ENCODE data around the gene HOXA1.

The HOXA1 gene

GRCh38 chr7:27129729-27130539 lies 34.1 kb upstream of the HOXA1 start (continued):
- TF ChIP-seq ZNF366 (tag by site-specific recombination; conservative IDR thresholded peaks at IDR 0.05) (peak; percentile 9), ZFP3 (tag by site-specific recombination; IDR thresholded peaks at IDR 0.05; ENCODE audit: low read depth) (no peak), ZNF394 (tag by site-specific recombination; IDR thresholded peaks at IDR 0.05; ENCODE audit: borderline replicate concordance) (no peak), ZNF335 (tag by site-specific recombination; conservative IDR thresholded peaks at IDR 0.05) (peak; percentile 84), ZNF423 (tag by site-specific recombination; IDR thresholded peaks at IDR 0.05) (peak; percentile 74), ZBTB8A (tag by site-specific recombination; IDR thresholded peaks at IDR 0.05) (peak; percentile 94), ZNF549 (tag by site-specific recombination; IDR thresholded peaks at IDR 0.05) (no peak), ZNF48 (tag by site-specific recombination; IDR thresholded peaks at IDR 0.05) (no peak), GFI1B (tag by site-specific recombination; IDR thresholded peaks at IDR 0.05) (0 out of 2 replicates have a peak, but pooled peaks have one; percentile 20), ZNF660 (tag by site-specific recombination; IDR thresholded peaks at IDR 0.05) (peak; percentile 51; the same call in 1 of the 2 replicates), ZNF211 (tag by site-specific recombination; IDR thresholded peaks at IDR 0.05; ENCODE audit: low read depth) (no peak), ZNF76 (tag by site-specific recombination; IDR thresholded peaks at IDR 0.05; ENCODE audit: borderline replicate concordance, low read depth) (peak; percentile 80), IKZF3 (tag by site-specific recombination; IDR thresholded peaks at IDR 0.05) (peak; percentile 78), OSR2 (tag by site-specific recombination; IDR thresholded peaks at IDR 0.05) (peak; percentile 66), ZNF341 (tag by site-specific recombination; IDR thresholded peaks at IDR 0.05; ENCODE audit: low read depth) (peak; percentile 47), ZNF280C (tag by site-specific recombination; IDR thresholded peaks at IDR 0.05) (no peak), KLF7 (tag by site-specific recombination; IDR thresholded peaks at IDR 0.05; ENCODE audit: borderline replicate concordance) (0 out of 2 replicates have a peak, but pooled peaks have one; percentile 49), ZNF596 (tag by site-specific recombination; IDR thresholded peaks at IDR 0.05) (0 out of 2 replicates have a peak, but pooled peaks have one; percentile 20), ZNF138 (tag by site-specific recombination; IDR thresholded peaks at IDR 0.05; ENCODE audit: borderline replicate concordance) (no peak), ZNF18 (tag by site-specific recombination; IDR thresholded peaks at IDR 0.05) (peak; percentile 47; the same call in 1 of the 2 replicates), HOXA7 (CRISPR knock-in tag; IDR thresholded peaks at IDR 0.05; ENCODE audit: borderline replicate concordance) (no peak), KLF16 (tag by site-specific recombination; IDR thresholded peaks at IDR 0.05) (0 out of 2 replicates have a peak, but pooled peaks have one; percentile 49), ZNF692 (tag by site-specific recombination; IDR thresholded peaks at IDR 0.05) (0 out of 2 replicates have a peak, but pooled peaks have one; percentile 48), GLIS1 (tag by site-specific recombination; IDR thresholded peaks at IDR 0.05) (peak; percentile 55; the same call in 1 of the 2 replicates), ZXDB (tag by site-specific recombination; IDR thresholded peaks at IDR 0.05) (peak; percentile 78), GLI2 (tag by site-specific recombination; IDR thresholded peaks at IDR 0.05; ENCODE audit: borderline replicate concordance, low read depth) (peak; percentile 57; the same call in 1 of the 2 replicates), WT1 (tag by site-specific recombination; IDR thresholded peaks at IDR 0.05) (peak; percentile 62; the same call in 1 of the 2 replicates), ZSCAN30 (tag by site-specific recombination; IDR thresholded peaks at IDR 0.05) (peak; percentile 87)
- TF ChIP-seq, protein P1, sequence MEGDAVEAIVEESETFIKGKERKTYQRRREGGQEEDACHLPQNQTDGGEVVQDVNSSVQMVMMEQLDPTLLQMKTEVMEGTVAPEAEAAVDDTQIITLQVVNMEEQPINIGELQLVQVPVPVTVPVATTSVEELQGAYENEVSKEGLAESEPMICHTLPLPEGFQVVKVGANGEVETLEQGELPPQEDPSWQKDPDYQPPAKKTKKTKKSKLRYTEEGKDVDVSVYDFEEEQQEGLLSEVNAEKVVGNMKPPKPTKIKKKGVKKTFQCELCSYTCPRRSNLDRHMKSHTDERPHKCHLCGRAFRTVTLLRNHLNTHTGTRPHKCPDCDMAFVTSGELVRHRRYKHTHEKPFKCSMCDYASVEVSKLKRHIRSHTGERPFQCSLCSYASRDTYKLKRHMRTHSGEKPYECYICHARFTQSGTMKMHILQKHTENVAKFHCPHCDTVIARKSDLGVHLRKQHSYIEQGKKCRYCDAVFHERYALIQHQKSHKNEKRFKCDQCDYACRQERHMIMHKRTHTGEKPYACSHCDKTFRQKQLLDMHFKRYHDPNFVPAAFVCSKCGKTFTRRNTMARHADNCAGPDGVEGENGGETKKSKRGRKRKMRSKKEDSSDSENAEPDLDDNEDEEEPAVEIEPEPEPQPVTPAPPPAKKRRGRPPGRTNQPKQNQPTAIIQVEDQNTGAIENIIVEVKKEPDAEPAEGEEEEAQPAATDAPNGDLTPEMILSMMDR (tag by site-specific recombination; IDR thresholded peaks at IDR 0.05) = 0 out of 2 replicates have a peak, but pooled peaks have one; percentile 49
- TF ChIP-seq, protein P2, sequence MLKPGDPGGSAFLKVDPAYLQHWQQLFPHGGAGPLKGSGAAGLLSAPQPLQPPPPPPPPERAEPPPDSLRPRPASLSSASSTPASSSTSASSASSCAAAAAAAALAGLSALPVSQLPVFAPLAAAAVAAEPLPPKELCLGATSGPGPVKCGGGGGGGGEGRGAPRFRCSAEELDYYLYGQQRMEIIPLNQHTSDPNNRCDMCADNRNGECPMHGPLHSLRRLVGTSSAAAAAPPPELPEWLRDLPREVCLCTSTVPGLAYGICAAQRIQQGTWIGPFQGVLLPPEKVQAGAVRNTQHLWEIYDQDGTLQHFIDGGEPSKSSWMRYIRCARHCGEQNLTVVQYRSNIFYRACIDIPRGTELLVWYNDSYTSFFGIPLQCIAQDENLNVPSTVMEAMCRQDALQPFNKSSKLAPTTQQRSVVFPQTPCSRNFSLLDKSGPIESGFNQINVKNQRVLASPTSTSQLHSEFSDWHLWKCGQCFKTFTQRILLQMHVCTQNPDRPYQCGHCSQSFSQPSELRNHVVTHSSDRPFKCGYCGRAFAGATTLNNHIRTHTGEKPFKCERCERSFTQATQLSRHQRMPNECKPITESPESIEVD (tag by site-specific recombination; IDR thresholded peaks at IDR 0.05) = peak; percentile 82

Data from HEK293 (cell line).